NCI-H1436 (cell line): ENCODE measurements around the gene SLC7A7.
"Not testable (repeated sequence)": the region's sequence is repeated elsewhere in the genome, so short reads cannot be mapped to it uniquely, and the experiment has no call there.

Experiments used
- DNase-seq: peaks from one replicate; lab custom pipeline; 2025; lab: John Stamatoyannopoulos, UW

The SLC7A7 gene

GRCh38 chr14:22843123-22843925 is 28.1 kb upstream of the SLC7A7 start:
- DNase-seq: no peak

- DNase-seq: no peak
Observed at GRCh38 chr14:22842211-22843122, 27.2 kb upstream of the SLC7A7 start.

GRCh38 chr14:22841769-22842168 is 26.5 kb upstream of the SLC7A7 start:
- no peak for DNase-seq

- DNase-seq: no peak
Observed at GRCh38 chr14:22841311-22841710, 26.1 kb upstream of the SLC7A7 start.

- no peak for DNase-seq
Observed at GRCh38 chr14:22839159-22839779, 24.0 kb upstream of the SLC7A7 start.

GRCh38 chr14:22838631-22839041 is 23.4 kb upstream of the SLC7A7 start:
- no peak for DNase-seq

GRCh38 chr14:22837750-22838538 is 22.7 kb upstream of the SLC7A7 start:
- no peak for DNase-seq

GRCh38 chr14:22837114-22837749 is 22.0 kb upstream of the SLC7A7 start:
- DNase-seq: no peak

GRCh38 chr14:22836301-22837113 is 21.3 kb upstream of the SLC7A7 start, which contains the start of gene MMP14:
Gene MMP14, plus strand, starts transcription at chr14:22836585. Its CDS starts 233 bp downstream, at chr14:22836818.
- DNase-seq: no peak

GRCh38 chr14:22835505-22835904 is 20.3 kb upstream of the SLC7A7 start:
- DNase-seq: no peak

- DNase-seq: no peak
Observed at GRCh38 chr14:22830443-22831010, 15.3 kb upstream of the SLC7A7 start.

GRCh38 chr14:22829661-22830442 is 14.6 kb upstream of the SLC7A7 start, which contains the start of gene MRPL52:
Gene MRPL52, plus strand, starts transcription at chr14:22829887. Its CDS starts 26 bp downstream, at chr14:22829913.
- DNase-seq: peak; percentile 87

GRCh38 chr14:22829076-22829660 is 13.9 kb upstream of the SLC7A7 start:
- not testable (repeated sequence) for DNase-seq

- no peak for DNase-seq
Observed at GRCh38 chr14:22824711-22825359, 9.6 kb upstream of the SLC7A7 start.

- DNase-seq: peak; percentile 6
Observed at GRCh38 chr14:22822571-22823098, 7.4 kb upstream of the SLC7A7 start.

- DNase-seq: no peak
Observed at GRCh38 chr14:22822016-22822570, 6.9 kb upstream of the SLC7A7 start.
